ENCODE results near the gene PARP9. TPM values are rescaled to one million over a fixed set of nuclear protein-coding genes. Genes with fewer than 3 reads are reported as not detected.
"Not testable (repeated sequence)": the region's sequence is repeated elsewhere in the genome, so short reads cannot be mapped to it uniquely, and the experiment has no call there.

PARP9 gene
- total and polyA plus RNA-seq, 8 donors, result 8.6 to 33.2 (median 16.7) TPM

DNA sequence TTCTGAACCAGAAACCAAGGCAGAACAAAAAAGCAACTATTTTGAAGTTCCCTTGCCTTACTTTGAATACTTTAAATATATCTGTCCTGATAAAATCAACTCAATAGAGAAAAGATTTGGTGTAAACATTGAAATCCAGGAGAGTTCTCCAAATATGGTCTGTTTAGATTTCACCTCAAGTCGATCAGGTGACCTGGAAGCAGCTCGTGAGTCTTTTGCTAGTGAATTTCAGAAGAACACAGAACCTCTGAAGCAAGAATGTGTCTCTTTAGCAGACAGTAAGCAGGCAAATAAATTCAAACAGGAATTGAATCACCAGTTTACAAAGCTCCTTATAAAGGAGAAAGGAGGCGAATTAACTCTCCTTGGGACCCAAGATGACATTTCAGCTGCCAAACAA is 4.7 kb upstream of the PARP9 start:
- WGBS, 2 donors, result 64 to 67% methylated on average over 3 of the region's 3 CpGs
- no peak for TF ChIP-seq CTCF (IDR thresholded peaks at IDR 0.05)
- FAIRE-seq (no peak), ATAC-seq (no peak), DNase-seq (no peak)
- Histone ChIP-seq H3K27ac (no peak overlapping the region), H3K4me1 (peaks cover 0 to 19% (median 3%) of the 10 kb centered on the region in 3 donors), H3K36me3 (peaks cover 0 to 10% (median 5%) of the 10 kb centered on the region in 3 donors), H3K9me3 (no peaks in the 10 kb centered on the region), H3K4me3 (no peak overlapping the region), H3K27me3 (no peaks in the 10 kb centered on the region)
- intact Hi-C loops (cut with DNase I), result loop anchor here in 1 of 3 donors (5.0 kb wide), 1 partner anchor 94 kb away; no protein-coding TSS in a partner anchor

- not testable (repeated sequence) for H3K27me3 ChIP-seq, H3K27ac ChIP-seq, H3K9me3 ChIP-seq, H3K4me3 ChIP-seq, FAIRE-seq, DNase-seq, ATAC-seq
- Histone ChIP-seq H3K4me1 (peaks cover 3 to 19% (median 4%) of the 10 kb centered on the region in 3 donors), H3K36me3 (peaks cover 0 to 10% (median 5%) of the 10 kb centered on the region in 3 donors)
- intact Hi-C loops (cut with DNase I), result loop anchor here in 1 of 3 donors (5.0 kb wide), 1 partner anchor 94 kb away; no protein-coding TSS in a partner anchor
- WGBS, 2 donors, result 89 to 97% methylated on average over 7 of the region's 7 CpGs
Observed at GRCh38 chr3:122568131-122568530, 4.0 kb upstream of the PARP9 start.

DNA sequence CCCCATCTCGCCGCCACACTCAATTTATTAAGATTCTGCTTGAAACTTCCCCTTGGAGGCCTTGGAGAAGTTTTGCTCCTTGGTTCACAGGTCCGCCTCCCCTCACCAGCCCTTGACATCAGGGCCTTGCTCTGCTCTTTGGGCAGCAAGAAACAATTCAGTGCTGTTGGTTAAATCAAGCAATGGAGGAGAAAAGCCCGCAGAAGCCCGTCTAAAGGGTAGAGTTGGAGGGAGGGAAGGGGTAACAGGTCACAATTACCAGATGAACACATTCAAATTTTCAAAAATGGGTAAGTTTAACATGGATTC is 429 bp downstream of the PARP9 start:
- Histone ChIP-seq H3K36me3 (peaks cover 0 to 5% (median 4%) of the 10 kb centered on the region in 3 donors), H3K27me3 (no peaks in the 10 kb centered on the region), H3K4me1 (peaks cover 7 to 29% (median 7%) of the 10 kb centered on the region in 3 donors), H3K4me3 (peak overlapping the region; percentile 55 to 78 (median 70)), H3K27ac (peak overlapping the region; percentile 84 to 93 (median 90)), H3K9me3 (no peaks in the 10 kb centered on the region)
- TF ChIP-seq CTCF (IDR thresholded peaks at IDR 0.05), result no peak
- intact Hi-C loops (cut with DNase I), result loop anchor here in 2 of 3 donors (5.0 kb wide), 2 partner anchors 114 to 119 kb away; partner anchors contain the start of gene PARP14 (in 1 of the 2)
- no peak for FAIRE-seq
- 22 to 27% methylated on average over 5 of the region's 5 CpGs for WGBS, 2 donors
- peak in 1 of 6 donors; percentile 24 for DNase-seq
- peak in 3 of 4 donors; percentile 14 to 33 (median 30) for ATAC-seq

GRCh38 chr3:122562923-122563716 is 980 bp downstream of the PARP9 start:
- no peak for TF ChIP-seq CTCF (IDR thresholded peaks at IDR 0.05)
- Histone ChIP-seq H3K27me3 (no peaks in the 10 kb centered on the region), H3K36me3 (peaks cover 0 to 9% (median 5%) of the 10 kb centered on the region in 3 donors), H3K9me3 (no peaks in the 10 kb centered on the region), H3K4me3 (peak overlapping the region; percentile 55 to 78 (median 70)), H3K4me1 (peaks cover 7 to 26% (median 7%) of the 10 kb centered on the region in 3 donors), H3K27ac (peak overlapping the region in 3 of 4 donors; percentile 88 to 93 (median 91))
- no peak for DNase-seq
- WGBS, 2 donors, result 48 to 50% methylated on average over 5 of the region's 5 CpGs
- FAIRE-seq, result no peak
- intact Hi-C loops (cut with DNase I), result loop anchor here in 2 of 3 donors (5.0 kb wide), 2 partner anchors 114 to 119 kb away; partner anchors contain the start of gene PARP14 (in 1 of the 2)
- ATAC-seq, result peak in 2 of 4 donors; percentile 1 to 3

- no peak for FAIRE-seq
- Histone ChIP-seq H3K36me3 (peaks cover 0 to 20% (median 5%) of the 10 kb centered on the region in 3 donors), H3K27ac (peak overlapping the region in 2 of 4 donors; percentile 16 to 45), H3K9me3 (no peaks in the 10 kb centered on the region), H3K4me1 (peaks cover 7 to 22% (median 7%) of the 10 kb centered on the region in 3 donors), H3K4me3 (no peak overlapping the region), H3K27me3 (no peaks in the 10 kb centered on the region)
- peak in 3 of 6 donors; percentile 49 to 72 (median 61) for DNase-seq
- TF ChIP-seq CTCF (IDR thresholded peaks at IDR 0.05), result peak; percentile 12 to 45 (median 20)
- 49 to 78% methylated on average over 1 of the region's 1 CpG for WGBS, 2 donors
- intact Hi-C loops (cut with DNase I), result loop anchor here in 2 of 3 donors (5.0 kb wide), 2 partner anchors 117 to 122 kb away; partner anchors contain the start of gene PARP14 (in 1 of the 2)
- ATAC-seq, result peak; percentile 47 to 63 (median 51)
Observed at GRCh38 chr3:122560680-122561079, 3.4 kb downstream of the PARP9 start.

Data from pancreas (tissue), 10 donors.